Choroid plexus epithelial cell (primary cell): ENCODE data around the gene TMEM175.
A peak's percentile ranks its signal among the peaks of the same experiment; 100 is the strongest.

Experiments
- DNase-seq: peaks from one replicate; pipeline ENCODE4 v3.0.0-alpha.2; 2010; ENCODE audit warnings: low read depth
- H3K4me3 ChIP-seq: 2 replicates; pipeline ENCODE4 v1.5.1; 2011; ENCODE audit warnings: low read depth, mild to moderate bottlenecking, control low read depth, low read length, moderate library complexity
- TF ChIP-seq, protein P1 (sequence below): conservative IDR thresholded peaks from 2 replicates; pipeline ENCODE4 v1.5.1; 2011; ENCODE audit warnings: low read depth, mild to moderate bottlenecking, control low read depth, inconsistent platforms, low read length, moderate library complexity

The TMEM175 gene

GRCh38 chr4:985123-985830 lies 53.0 kb downstream of the TMEM175 start:
- peak overlapping the region; percentile 30 for H3K4me3 ChIP-seq
- DNase-seq, result peak; percentile 29
- TF ChIP-seq, protein P1, sequence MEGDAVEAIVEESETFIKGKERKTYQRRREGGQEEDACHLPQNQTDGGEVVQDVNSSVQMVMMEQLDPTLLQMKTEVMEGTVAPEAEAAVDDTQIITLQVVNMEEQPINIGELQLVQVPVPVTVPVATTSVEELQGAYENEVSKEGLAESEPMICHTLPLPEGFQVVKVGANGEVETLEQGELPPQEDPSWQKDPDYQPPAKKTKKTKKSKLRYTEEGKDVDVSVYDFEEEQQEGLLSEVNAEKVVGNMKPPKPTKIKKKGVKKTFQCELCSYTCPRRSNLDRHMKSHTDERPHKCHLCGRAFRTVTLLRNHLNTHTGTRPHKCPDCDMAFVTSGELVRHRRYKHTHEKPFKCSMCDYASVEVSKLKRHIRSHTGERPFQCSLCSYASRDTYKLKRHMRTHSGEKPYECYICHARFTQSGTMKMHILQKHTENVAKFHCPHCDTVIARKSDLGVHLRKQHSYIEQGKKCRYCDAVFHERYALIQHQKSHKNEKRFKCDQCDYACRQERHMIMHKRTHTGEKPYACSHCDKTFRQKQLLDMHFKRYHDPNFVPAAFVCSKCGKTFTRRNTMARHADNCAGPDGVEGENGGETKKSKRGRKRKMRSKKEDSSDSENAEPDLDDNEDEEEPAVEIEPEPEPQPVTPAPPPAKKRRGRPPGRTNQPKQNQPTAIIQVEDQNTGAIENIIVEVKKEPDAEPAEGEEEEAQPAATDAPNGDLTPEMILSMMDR, result peak; percentile 6

GRCh38 chr4:986428-986878 lies 54.2 kb downstream of the TMEM175 start:
- DNase-seq, result no peak
- TF ChIP-seq, protein P1, result no peak
- H3K4me3 ChIP-seq, result peak overlapping the region; percentile 70

DNA sequence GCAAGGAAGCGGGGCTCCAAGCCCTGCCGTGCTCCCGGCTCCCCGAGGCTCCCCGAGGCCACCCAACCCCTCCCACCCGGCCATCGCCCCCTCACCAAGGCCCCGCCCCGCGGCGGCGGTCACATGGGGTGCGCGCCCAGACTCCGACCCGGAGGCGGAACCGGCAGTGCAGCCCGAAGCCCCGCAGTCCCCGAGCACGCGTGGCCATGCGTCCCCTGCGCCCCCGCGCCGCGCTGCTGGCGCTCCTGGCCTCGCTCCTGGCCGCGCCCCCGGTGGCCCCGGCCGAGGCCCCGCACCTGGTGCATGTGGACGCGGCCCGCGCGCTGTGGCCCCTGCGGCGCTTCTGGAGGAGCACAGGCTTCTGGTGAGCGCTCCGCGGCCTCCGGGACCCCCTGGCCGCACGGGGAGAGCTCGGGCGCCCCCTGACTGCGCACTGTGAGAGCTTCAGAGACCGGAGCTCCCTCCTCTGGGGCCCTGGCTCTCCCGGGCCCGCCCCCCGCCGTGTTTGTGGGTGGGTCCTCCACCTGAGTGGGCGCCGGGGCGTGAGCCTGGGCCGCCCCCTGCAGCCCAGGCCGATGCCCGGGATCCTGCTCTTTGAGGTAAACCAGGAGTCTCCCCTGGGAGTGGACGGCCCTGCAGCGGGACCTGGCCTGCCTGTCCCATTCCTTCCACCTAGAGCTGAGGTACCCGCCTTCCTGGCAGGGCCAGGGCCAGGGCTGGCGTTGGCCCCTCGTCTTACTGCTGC lies 54.8 kb downstream of the TMEM175 start, which contains the start of gene IDUA:
IDUA (plus strand) TSS at position 166 of the 745 bp plus-strand sequence; CDS start at position 207, 41 bp downstream.
- peak within 1 kb of the TSS; percentile 70 for H3K4me3 ChIP-seq
- TF ChIP-seq, protein P1, result peak; percentile 60
- DNase-seq, result peak; percentile 67

GRCh38 chr4:987624-988513 lies 55.6 kb downstream of the TMEM175 start:
- TF ChIP-seq, protein P1, result no peak
- H3K4me3 ChIP-seq, result peak overlapping the region; percentile 70
- DNase-seq, result peak; percentile 26

GRCh38 chr4:988726-989721 lies 56.8 kb downstream of the TMEM175 start:
- DNase-seq, result no peak
- TF ChIP-seq, protein P1, result no peak
- H3K4me3 ChIP-seq, result no peak overlapping the region
